Activated CD4-positive, alpha-beta T cell treated with anti-CD3 and anti-CD28 coated beads for 48 hours (primary cell): ENCODE measurements around the gene COG5.
"Not testable (repeated sequence)": the region's sequence is repeated elsewhere in the genome, so short reads cannot be mapped to it uniquely, and the experiment has no call there.

Experiments used
- DNase-seq: peaks from one replicate; pipeline ENCODE4 v3.0.0-alpha.2; 2020

COG5 gene

DNA sequence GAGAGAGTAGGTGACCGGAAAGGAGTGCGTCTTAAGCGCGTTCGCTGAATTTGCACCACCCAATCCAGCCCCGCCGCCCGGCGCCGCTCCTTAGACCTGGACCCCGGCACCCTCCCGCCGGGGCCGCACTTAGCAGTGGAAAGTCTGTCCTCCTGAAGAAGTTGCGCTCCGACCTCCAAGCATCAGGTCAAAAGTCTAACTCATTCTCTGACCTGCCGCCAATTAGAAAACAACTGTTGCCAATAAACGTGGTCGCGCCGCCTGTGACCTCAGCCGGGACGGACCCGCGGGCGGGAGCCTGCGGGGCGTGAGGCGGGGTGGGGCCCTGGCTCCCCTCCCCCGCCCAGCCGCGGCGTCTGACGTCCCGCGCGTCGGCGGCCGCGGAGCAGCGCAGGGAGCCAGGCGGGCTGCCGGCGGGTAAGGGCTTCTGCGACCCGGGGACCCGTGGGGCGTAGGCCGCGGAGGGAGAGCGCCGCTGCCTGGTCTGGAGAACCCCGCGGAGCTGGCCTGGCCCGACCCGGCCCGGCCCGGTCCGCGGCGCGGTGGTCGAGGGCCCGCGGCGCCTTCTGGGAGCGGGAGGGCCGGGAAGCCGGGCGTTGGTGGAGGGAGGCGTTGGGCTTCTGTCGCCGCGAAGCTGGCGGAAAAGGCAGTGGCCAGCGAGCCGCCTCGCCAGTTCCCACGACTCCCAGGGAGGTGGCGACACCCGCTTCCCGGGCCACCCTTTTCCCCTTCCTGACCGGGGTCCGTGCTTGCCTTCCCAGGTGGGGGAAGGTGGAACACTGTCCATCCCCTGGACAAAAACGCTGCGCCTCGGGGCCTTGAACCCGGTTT is 16.4 kb upstream of the COG5 start, which contains the start of gene BCAP29:
Gene BCAP29 (plus strand): TSS at position 362 of the 831 bp plus-strand sequence. CDS start 527 bp downstream, outside the sequence.
- peak; percentile 80 for DNase-seq

DNA sequence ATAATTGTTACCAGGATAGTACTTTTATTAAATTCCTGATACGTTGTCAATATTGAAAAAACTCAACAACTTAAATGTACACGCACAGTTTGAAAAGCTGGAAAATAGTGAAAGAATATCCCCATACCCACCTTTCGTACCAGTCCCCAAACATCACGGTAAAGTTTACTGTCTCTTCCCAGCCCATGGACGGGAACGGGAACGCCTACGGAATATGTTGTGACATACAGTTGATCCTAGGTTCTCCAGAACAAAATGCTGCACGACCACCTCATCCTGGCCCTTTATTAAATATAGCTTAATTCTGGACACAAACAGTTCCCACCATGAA is 15.8 kb upstream of the COG5 start:
- no peak for DNase-seq

DNA sequence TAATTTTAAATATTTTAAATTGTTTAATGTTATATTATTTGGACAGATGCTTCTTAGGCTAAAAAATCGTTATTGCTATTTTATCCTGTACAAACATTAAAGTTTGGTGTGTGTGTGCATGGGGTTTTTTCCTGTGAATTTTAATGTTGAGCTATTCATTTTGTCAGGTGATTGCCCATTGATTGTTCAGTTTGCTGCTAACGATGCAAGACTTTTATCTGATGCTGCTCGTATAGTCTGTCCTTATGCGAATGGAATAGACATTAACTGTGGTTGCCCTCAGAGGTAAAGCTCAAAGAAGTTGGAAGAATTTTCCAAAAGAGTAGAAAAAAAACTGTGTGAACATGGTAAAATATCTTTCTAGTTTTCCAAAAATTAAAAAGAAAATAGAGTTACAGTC is 9.8 kb upstream of the COG5 start:
- DNase-seq: no peak

DNA sequence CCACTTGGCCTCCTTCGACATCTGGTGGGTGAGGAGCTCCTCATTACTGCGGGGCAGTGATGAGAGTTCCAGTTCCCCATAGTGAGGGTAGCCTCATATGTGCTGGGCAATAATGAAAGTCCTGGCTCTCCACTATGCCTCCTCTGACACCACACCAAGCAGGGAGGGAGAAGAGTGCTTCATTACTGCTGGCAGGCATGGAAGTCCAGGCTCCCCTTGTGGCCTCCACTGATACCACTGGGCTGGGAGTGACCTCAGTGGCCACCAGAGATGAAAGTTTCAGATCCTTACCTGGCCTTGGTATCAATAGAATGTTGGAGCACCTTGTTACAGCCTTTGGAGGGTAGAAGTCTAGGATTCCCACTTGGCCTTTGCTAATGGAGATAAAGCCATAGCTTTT is 6.6 kb upstream of the COG5 start:
- no peak for DNase-seq

DNA sequence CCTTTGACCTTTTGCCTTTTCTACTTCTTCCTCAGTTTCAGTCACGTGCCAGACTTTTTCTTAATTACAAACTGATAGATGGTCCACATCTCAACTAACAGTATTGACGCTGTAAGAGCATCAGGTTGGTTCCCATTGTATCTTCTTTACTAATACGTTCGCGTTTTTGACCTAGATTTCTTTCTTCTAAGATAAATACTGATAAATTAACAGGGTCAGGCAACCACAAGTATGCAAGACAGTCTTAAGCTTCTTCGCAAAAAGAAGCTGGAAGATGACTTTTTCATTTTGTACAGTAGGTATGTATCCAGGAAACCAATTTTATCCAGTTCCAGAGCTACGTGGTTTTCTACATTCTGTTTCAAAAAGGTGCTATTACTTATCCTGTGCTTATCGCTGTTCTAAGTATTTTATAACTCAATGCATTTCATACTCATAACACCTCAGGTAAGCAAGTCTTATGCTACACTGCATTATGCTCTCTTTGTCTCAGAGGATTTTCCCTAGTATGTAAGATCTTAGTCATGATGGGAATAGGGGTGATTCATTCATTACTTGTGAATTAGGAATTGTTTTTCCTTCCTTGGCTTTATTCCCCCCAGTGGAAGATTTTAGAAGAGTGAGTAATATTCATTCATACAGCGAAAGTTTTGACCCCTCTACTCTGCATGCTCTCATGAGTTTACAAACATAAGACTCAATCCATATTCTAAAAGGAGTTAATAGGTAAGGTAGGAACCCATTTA is 1.0 kb upstream of the COG5 start:
- DNase-seq: no peak

DNA sequence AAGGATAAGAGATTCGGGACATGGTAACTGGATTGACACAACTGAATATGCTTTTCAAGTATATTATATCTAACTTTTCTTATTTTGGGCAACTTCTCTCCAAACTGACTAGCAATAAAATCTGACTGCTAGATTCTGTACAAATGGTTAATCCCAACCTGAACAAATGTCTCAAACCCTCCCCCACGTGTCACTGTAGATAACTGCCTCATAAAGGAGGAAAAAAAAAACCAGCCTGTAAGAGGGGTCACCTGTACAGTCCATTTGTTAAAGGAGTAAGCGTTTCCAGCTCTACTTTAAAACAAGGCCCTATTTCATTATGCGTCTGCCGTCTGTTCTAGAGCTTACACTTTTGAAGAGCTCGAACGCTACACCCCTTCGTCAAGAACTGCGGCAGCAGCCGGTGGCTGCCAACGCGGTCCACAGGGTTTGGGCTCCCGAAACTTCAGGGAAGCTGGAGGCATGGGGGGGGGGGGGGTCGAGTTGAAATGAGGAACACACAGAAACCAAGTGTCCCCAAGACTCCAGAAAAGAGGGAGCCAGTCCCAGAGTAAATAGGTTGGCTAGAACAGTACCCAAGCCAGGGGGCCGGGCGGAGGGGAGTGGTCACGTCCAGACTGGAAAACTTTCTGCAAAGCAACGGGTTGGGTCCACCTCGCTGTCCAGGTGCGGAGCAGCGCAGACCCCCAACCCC is 492 bp downstream of the COG5 start:
- DNase-seq: no peak

DNA sequence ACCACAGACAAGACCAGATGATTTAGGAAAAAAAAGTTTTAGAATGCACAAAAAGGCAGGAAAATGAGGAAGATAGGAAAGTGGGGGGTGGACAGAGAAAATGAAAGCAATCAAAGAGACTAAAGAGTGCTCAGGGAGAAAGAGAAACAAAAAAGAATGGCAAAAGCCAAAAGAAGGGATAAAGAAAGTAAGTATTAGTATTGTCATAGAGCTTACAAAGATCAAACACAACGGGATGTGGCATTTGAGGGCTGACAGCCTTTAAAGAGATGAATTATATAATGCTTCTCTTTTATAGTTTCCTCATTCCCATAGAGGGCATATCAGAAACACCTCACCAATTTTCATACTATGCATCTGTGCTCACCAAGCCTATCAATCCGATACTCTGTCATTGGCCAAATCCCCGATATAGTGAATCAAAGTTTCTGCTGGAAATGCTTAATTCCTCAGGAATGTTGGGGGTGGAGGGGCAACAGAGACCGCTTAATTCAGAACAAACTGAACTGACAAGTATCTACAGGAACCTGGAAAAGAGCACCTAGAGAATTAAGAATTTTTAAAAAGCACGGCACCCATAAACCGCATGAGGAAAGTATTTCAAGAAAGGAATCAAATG is 2.7 kb downstream of the COG5 start:
- no peak for DNase-seq

DNA sequence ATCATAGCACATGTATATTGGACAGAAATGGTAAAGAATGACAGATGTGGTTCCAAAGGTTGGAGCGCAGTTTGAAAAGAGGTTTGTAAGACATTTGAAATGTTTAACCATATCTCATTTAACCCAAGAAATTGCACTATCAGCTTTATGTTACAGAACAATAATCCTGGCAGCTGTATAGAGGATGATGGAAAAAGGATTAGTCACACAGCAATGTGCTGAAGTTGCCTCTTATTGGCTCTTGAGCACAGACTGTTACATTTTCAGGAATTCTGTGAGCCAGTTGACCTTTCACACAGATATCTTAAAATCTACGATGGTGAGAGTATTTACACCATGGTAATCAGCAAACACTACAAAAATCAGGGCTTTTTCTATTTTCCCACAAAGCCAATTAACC is 3.9 kb downstream of the COG5 start:
- DNase-seq: no peak

DNA sequence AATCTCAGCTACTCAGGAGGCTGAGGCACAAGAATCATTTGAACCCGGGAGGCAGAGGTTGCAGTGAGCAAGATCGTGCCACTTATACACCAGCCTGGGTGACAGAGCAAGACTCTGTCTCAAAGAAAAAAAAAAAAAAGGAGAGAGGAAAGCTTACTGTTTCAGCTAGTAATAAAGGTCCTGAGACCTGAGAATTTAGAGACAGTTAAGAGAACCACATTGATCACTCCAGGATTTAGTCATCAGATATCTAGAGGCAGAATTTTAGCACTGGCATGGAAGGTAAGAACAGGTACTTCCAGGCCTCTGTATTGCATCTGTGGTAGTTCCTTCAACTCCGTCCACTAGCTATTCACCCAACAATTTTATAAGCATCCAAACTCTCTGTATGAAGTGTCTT is 7.8 kb downstream of the COG5 start:
- no peak for DNase-seq

DNA sequence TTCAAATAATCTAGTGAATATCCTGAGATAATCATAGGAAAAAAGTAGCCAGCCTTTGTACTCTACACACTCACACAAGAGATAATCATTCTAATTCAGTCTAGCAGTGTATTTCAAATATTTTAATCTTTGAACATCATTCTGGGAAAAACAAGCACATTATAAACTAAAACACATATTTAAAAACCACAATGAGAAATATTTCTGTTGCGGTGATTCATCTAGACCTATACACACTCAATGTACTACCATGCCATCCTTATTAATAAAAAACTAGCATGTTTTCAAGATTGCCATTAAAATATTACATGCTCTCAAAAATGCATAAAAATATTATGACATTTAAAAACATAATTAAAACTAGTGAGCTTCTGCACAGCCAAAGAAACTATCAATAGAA is 11.8 kb downstream of the COG5 start:
- DNase-seq: no peak

DNA sequence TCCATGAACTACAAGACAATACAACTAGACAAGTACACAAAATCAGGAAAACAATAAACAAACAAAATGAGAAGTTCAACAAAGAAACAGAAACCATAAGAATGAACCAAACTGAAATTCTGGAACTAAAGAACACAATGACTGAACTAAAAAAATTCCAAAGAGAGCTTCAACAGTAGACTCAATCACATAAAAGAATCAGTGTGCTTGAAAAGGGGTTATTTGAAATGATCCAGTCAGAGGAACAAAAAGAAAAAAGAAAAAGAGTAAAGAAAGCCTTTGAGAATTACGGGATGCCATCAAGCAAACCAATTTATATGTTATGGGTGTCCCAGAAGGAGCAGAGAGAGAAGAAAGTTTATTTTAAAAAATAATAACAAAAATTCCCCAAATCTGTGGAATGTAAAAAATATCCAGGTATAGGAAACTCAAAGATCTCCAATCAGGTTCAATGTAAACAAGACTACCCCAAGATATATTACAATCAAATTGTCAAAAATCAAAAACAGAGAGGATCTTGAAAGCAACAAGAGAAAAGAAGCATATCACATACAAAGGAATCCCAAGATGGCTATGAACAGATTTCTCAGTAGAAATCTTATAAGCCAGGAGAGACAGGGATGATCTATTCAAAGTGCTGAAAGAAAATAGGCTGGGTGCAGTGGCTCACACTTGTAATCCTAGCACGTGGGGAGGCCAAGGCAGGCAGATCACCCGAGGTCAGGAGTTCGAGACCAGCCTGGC is 18.7 kb downstream of the COG5 start:
- DNase-seq: no peak

DNA sequence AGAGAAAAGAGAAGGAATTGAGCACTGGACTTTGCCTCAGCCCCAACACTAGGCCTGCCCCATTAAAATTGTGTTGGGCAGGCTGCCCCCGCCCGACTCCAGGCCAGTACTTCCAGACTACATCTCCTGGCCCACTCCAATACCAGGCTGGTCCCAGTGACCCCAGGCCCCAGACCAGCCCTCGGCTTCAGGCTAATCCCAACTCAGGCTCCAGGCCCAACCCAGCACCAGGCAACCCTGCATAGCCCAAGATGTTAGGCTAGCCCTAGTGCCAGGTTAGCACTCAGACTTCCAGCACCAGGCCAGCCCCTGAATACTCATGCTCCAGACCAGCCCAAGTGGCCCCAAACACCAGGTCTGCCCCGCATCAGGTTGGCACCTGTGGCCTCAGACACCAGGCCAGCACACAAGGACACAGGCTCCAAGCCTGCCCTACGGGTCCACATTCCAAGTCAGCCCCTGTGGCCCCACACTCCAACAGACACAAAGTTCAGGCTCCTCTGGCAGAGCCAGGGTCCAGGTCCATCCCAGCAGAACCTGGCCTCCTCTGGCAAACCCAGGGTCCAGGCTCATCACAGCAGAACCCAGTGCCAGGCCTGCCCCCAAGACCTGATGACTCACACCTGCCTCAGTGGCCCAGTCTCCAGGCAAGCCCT is 20.3 kb downstream of the COG5 start:
- DNase-seq: no peak

DNA sequence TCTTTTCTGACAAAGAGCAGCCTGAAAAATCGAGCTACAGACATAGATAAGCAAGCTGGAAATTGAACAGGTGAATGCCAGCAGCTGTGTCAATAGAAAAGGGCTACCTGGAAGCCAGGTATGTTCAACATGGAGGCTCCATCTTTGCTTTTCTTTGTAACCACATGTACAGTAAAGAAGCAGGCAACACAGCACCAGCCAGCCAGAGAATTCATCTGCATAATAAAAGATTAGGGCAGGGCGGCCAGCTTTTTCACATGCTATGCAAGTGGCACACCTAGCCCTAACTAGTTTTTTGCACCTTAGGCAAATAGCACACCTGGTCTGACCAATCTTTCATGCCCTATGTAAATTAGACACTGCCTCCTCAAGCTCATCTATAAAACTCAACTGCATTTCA is 25.7 kb downstream of the COG5 start:
- DNase-seq: no peak

DNA sequence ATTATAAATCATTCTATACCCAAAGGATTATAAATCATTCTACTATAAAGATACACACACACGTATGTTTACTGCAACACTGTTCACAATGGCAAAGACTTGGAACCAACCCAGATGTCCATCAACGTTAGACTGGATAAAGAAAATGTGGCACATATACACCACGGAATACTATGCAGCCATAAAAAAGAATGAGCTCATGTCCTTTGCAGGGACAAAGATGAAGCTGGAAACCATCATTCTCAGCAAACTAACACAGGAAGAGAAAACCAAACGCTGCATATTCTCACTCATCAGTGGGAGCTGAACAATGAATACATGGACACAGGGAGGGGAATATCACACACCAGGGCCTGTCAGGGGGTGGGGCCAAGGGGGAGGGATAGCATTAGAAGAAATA is 26.5 kb downstream of the COG5 start:
- not testable (repeated sequence) for DNase-seq

DNA sequence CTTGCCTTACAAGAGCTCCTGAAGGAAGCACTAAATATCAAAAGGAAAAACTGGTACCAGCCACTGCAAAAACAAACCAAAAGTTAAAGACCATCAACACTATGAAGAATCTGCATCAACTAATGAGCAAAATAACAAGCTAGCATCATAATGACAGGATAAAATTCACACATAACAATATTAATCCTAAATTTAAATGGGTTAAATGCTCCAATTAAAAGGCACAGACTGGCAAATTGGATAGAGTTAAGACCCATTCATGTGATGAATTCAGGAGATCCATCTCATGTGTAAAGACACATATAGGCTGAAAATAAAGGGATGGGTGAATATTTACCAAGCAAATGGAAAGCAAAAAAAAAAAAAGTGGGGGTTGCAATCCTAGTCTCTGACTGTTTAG is 29.6 kb downstream of the COG5 start:
- no peak for DNase-seq

DNA sequence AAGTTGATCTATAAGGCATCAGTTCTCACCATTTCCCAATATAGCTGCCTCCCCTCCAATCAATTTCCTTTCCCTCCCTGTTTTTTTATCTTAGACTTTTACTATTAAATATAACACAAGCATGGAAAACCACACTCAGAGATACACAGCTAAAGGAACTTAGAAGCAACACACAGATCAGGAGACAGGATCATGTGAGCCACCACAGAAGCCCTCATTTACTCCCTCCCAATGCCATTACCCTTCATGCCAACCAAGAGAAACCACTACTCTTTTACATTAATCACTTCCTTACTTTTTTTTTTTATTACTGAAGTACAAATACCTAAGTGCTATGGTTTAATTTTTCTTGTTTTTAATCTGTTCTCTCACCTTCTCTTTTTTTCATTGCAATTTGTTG is 33.0 kb downstream of the COG5 start:
- no peak for DNase-seq

DNA sequence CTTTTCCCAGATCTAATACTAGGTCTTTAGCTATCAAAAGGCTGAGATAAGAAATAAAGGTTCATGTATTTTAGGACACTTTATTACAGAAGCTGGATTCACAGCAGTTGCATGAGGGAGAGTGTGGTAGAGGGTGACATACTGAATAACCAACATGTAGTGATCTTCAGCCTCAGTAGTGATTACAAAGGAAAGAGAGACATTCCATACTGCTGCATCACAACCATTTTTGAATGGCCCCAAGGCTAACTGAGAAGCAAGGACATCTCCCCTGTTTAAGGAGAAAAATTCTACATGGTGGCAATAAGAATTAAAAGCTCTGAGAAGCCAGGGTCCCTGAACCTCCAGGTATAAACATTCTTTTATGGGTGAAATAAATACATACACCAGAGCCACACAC is 35.3 kb downstream of the COG5 start:
- DNase-seq: no peak

DNA sequence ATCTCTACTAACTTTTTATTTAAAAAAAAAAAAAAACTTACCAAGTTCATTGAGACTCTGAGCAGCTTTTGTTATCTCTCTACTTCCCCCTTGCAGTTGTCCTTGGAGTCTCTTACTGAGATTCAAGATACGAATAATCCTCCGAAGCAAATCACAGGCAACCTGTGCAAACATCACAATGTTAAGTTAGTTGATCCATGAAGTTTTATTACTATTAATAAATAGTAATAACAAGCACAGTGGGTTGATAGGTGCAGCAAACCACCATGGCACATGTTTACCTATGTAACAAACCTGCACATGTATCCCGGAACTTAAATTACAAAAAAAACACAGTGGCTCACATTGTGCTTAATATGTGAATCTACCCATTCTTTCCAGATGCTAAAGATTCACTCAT is 36.5 kb downstream of the COG5 start:
- DNase-seq: no peak

DNA sequence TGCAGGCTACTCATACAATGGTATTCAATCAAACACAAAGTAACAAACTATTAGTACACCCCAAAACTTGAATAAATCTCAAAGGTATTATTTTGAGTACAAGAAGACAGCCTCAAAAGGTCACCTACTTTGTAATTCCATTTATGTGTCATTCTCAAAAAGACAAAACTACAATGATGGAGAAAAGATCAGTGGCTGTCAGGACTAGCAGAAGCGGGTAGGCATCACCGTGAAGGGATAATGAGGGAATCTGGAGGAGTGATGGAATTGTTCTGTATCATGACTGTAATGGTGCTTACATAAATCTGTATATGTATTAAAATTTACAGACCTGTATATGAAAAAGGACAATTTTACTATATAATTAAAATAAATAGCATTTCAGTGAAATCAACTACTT is 37.0 kb downstream of the COG5 start:
- no peak for DNase-seq

DNA sequence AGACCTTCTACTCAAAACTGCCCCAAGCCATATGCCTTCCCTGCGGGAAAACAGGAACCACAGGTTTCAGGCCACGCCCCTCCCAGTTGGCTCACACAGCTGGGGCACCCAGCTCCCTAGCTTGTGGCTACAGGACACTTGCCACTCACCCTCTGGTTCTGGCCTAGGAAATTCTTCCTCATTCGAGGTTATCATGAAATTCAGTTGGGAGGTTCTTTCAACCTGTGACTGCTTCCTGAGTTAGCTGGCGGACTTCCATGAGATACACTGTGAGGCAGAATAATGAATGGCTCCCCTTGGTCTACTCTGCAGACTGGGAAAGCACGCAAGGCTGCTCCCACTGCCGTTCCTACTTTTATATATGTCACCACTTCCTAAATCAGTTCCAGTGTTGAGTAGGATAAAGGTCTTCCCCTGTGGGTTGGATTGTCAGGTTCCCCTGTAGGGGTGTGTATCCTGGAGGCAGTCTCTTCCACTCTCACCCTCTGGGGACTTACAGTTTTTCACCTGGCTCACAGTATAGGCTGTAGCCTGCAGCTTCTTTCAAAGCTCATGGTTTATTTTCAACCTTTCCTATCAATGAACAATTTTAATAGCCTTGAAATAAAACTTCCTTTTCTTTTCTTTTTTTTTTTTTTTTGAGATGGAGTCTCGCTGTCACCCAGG is 56.9 kb downstream of the COG5 start:
- DNase-seq: no peak

DNA sequence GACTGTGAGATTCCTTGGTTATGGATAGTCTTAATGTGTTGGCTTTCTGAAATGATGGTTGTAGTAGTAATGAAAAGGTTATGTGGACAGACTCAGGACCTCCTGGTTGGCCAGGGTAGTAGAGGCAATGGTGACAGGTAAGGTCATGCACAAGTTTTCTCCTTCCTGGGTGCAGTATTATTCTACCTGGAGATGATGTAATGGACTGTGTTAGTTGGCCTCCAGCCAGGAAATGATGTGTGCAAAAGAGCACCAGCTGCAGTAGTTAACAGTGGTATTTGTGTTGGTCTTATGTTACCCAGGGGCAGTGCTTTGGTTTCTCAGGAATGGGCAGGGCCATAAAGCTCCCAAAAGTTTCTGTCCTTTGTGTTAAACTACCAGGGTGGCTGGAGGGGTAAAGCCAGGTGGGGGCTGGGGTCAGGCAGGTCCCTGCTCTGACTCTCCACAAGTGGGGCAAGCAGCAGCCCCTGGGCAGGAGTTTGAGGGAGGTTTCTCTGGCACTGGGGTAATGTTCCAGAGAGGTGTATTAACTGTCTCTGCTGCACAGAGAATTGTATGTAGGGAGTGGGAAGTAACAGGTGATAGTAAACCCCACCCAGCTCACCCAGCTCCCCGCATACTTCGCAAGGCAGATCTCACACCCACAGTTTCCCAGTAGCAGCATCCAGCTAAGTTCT is 57.6 kb downstream of the COG5 start:
- no peak for DNase-seq
